GM21526 (cell line): ENCODE data around the gene SLC7A1.

Experiments
- ATAC-seq: cut with Tn5 transposase; IDR thresholded peaks from one replicate; pipeline ENCODE4 v1.9.1; 2021; ENCODE audit warnings: moderate library complexity; ENCODE audit not compliant: unreplicated experiment, low FRiP score

Gene SLC7A1

DNA sequence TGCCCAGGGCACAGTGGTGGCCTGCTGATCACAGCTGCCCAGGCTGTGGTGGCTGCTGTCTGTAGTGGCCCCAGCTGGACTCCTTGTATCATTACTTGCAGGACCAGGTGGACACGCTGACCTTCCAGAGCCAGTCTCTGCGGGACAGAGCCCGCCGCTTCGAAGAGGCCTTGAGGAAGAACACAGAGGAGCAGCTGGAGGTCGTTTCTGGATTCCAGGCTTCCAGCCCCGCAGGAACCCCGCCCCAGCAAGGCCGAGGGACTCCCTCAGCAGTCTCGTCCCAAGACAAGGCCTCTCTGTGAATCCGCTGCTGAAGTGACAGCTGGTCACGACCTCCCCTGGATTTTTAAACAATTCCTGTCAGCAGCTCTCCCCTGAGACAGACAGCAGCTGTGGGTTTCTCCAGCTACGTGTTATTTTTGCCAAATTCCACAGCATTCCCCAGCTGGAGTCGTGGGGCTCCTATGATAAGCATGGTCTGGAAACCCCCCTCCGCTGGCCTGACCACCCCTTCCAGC, 98.3 kb downstream of the SLC7A1 start:
- ATAC-seq: no peak

DNA sequence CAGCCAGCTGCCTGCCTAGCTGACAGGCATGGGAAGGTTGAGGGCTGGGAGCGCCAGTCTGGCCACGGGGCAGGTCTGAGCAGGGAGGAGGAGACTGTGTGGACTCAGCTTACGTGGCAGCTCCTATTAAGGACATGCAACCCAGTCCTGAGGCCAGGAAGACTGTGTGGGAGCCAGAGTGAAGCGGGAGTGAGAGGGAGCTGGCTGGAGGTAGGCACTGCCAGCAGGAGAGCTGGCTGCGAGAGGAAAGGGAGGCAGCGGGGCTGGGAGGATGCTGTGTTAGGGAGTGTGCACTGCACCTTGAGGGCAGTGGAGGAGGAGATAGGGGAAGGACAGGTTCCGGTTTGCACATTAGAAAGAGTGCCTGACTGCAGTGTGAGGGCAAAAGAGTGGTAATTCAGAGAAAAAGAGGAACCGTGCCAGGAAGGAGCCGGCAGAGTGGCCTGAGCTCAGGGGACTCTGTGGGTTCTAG, 99.2 kb downstream of the SLC7A1 start:
- ATAC-seq: no peak

GRCh38 chr13:29494520-29494919, 101.0 kb downstream of the SLC7A1 start:
- ATAC-seq: no peak

GRCh38 chr13:29493796-29494195, 101.7 kb downstream of the SLC7A1 start:
- ATAC-seq: no peak

- no peak for ATAC-seq
Measured at GRCh38 chr13:29491248-29491647, 104.2 kb downstream of the SLC7A1 start.

- no peak for ATAC-seq
Measured at GRCh38 chr13:29490561-29490885, 105.0 kb downstream of the SLC7A1 start.

DNA sequence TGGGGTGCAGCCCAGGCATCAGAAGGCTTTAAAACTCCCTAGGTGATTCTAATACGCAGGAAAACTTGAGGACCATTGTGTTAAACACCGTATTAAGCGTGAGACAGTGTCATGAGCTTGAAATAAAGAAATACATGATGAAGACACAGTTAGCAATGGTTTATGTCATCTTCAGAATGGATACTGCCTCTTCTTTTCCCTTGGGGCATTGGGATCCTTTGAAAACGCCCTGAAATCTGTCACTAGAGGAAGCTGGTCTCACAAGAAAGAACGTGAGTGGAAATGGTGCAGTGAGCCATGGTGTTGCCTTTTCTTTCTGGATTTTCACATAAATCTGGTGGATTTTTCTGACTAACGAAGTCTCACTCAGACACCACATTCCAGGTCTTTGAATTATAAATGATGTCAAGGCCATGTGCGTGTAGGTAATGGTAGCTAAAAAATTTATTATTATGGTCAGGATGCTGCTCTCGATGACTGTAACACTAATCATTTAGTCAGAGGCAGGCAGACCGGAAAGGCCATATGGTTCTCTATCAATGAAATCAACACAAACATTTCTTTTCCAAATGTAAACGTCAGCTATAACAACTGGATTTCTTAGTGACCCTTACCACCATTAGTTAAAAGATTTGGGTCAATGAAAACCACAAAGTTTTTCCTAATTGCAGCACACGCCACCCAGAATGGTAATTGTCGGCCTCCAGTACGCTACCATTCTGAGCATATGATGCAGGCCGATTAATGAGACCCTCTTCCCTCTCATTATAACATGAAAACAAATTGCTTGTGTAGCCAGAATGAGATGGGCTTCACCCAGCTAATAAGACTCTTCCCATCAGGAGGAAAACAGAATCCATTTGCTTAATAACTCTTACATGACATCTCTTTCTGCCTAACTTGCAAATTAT, 105.6 kb downstream of the SLC7A1 start:
- no peak for ATAC-seq

DNA sequence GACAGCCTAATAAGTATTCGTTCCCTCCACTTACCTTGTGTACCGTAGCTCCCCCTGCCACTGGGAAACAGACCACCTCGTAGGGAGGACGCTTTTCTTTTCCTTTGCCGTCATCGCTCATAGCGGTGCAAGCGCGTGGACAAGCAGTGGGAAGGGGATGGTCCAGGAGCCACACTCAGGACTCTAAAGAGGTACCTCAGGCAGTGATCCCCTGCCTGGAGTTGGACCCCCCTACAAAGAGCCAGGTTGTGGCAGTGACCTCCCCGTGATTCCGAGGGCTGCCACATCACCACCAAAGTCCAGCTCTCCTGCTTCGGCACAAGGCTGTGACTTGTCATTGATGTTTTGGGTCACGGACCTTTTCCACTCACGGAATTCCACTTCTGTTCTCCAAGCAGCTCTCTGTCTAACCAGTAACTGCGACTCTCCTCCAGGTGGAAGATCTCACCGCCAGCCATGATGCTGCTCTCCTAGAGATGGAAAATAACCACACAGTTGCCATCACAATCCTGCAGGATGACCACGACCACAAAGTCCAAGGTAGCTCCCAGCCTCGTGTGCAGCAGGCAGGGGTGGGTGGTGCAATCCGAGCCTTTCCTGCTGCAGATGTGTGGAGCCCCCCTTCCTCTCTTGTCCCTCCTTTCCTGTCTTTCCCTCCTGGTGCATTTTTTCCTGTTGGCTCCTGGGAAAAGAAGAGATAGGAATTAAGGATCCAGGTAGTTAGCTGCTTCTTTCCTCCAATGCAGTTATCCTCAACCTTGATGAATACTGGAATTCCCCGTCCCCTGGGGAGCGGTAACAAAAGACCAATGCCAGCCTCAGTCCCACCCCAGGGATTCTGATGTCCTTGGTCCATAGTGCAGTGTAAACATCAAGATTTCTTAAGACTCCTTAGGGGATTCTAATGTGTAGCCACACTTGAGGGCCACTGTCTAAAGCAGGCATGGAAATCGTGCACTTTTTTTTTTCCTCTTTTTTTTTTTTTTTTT, 107.7 kb downstream of the SLC7A1 start:
- no peak for ATAC-seq

GRCh38 chr13:29486551-29486950, 108.9 kb downstream of the SLC7A1 start:
- no peak for ATAC-seq

DNA sequence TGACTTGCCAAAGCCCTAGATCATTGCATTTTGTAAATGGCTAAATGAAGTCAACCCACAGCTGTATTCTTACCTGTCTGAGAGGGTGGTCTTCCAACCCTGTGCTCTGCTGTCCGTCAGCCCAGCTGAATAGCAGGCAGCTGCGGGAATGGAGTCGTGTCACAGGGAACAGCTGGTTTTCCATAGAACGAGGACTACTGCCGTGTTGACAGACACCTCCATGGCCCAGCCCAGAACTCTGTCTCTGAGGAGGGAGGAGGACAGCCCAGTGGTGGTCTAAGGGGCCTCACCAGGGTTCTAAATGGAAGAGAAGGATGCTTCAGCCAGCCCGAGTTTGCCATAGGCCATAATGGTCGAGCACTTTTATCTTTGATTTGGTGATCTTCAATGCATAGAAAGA, 110.7 kb downstream of the SLC7A1 start:
- ATAC-seq: no peak

GRCh38 chr13:29484236-29484635, 111.3 kb downstream of the SLC7A1 start:
- ATAC-seq: no peak

DNA sequence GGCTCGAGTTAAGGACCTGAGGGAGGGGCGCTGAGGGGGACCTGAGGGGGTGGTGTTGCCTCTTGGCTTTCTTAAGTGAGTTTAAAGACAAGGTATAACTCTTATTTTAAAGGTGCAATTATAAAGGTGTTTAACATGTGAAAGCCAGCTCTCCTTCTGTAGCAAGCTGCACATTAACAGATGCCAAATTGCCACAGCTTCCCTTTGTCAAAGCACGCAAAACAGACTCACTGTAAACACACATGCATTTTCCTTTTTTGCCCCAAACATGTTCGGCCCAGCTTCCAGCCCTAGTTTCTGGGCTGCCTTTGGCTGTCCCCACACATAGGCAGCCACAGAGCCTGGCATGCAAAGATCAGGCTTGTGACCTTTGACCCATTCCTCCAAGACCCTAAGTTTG, 111.9 kb downstream of the SLC7A1 start:
- ATAC-seq: no peak

- no peak for ATAC-seq
Measured at GRCh38 chr13:29483211-29483610, 112.3 kb downstream of the SLC7A1 start.

DNA sequence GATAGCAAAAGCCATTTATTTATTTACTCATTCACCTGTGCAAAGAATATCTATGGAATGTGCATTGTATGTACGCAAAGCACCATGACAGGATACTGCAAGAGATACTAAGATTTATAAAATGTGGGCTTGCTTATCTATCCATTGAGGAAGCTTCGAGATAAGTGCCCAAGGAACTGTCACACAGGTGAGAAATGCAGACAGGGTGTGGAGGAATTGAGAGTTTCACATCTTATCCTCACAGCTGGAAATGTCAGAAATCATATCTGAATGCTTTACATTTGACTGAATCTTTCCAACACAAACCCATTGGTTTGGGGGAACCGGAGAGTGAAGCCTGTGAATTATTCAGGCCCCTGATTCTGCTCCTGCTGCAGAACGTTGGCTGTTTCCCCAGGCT, 113.0 kb downstream of the SLC7A1 start:
- no peak for ATAC-seq

DNA sequence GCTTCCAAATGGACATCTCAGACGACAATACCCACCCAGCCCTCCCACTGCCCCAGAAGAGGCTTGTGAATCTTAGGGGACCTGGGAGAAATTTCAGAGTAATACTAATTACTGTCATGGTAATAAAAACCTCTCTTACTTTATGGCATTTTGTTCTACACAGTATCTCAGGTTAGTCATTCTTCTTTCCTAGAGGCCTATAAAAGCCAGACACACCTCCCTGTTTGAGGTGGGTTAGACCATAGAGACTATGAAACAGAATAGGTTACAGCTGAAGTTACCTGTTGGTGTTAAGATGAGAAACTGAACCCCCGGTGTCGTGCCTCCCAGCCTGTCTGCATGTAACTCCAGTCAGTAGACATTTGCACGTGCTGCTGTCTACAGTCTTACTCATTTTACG, 113.9 kb downstream of the SLC7A1 start:
- no peak for ATAC-seq

GRCh38 chr13:29480893-29481525, 114.5 kb downstream of the SLC7A1 start:
- ATAC-seq: no peak

DNA sequence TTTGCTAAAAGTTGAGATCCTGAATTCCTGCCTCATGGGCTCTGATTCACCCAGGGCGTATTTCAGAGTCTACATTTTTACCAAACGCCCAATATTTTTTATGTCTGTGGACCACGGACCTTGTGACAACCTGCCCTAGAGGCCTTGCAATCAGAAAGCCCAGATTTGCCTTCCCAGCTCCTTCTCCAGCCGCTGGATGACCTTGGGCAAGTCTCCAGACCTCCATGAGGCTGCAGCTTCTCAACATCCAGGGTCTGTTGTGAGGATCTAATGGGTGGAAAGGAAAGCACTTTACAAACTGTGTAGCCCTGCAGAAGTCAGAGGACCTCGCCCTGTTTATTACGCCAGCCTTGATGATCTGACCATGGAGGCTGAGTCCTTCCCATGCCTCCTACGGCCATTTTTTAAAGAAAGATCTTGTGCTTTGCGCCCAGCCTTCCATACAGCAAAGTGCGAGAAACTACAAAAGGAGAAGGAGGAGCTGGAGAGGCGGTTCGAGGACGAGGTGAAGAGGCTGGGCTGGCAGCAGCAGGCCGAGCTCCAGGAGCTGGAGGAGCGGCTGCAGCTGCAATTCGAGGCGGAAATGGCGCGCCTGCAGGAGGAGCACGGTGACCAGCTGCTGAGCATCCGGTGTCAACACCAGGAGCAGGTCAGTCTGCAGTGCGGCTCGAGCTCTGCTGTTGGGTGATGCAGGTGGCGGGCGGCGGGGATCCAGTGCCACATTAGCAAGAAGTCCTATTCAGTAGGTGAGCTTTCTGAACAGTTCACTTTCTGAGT, 115.6 kb downstream of the SLC7A1 start:
- ATAC-seq: no peak

DNA sequence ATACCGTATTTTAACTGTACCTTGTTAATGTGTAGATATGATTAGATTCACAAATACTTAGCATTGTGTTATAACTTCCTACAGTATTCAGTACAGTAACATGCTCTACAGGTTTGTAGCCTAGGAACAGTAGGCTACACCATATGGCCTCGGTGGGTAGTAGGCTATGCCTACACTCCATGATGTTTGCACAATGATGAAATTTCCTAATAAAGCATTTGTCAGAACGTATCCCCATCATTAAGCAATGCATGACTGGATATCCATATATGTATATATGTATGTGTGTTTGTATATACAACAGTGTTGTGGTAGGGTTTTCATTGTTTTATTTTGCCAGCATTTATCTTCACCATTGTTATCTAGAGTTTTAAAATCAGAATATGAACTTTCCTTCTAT, 119.4 kb downstream of the SLC7A1 start:
- no peak for ATAC-seq

- ATAC-seq: no peak
Measured at GRCh38 chr13:29474991-29475390, 120.5 kb downstream of the SLC7A1 start.

- no peak for ATAC-seq
Measured at GRCh38 chr13:29473166-29473565, 122.3 kb downstream of the SLC7A1 start.
